LNCaP clone FGC (cell line): ENCODE measurements around the gene HCFC1R1.

ENCODE experiments used
- DNase-seq: peaks from one replicate; pipeline ENCODE4 v3.0.0-alpha.2; 2011; ENCODE audit warnings: low read depth
- H3K4me3 ChIP-seq: 2 replicates; pipeline ENCODE4 v1.5.1; 2011; ENCODE audit warnings: mild to moderate bottlenecking, low read depth, low read length, control low read depth
- TF ChIP-seq, protein P1 (sequence below): IDR thresholded peaks from 2 replicates; pipeline ENCODE4 v1.5.1; 2012; ENCODE audit warnings: mild to moderate bottlenecking; ENCODE audit not compliant: control insufficient read depth, insufficient read depth; ENCODE audit errors: extremely low read depth

The HCFC1R1 gene

GRCh38 chr16:3013998-3014690 is 9.6 kb downstream of the HCFC1R1 start:
- TF ChIP-seq, protein P1, sequence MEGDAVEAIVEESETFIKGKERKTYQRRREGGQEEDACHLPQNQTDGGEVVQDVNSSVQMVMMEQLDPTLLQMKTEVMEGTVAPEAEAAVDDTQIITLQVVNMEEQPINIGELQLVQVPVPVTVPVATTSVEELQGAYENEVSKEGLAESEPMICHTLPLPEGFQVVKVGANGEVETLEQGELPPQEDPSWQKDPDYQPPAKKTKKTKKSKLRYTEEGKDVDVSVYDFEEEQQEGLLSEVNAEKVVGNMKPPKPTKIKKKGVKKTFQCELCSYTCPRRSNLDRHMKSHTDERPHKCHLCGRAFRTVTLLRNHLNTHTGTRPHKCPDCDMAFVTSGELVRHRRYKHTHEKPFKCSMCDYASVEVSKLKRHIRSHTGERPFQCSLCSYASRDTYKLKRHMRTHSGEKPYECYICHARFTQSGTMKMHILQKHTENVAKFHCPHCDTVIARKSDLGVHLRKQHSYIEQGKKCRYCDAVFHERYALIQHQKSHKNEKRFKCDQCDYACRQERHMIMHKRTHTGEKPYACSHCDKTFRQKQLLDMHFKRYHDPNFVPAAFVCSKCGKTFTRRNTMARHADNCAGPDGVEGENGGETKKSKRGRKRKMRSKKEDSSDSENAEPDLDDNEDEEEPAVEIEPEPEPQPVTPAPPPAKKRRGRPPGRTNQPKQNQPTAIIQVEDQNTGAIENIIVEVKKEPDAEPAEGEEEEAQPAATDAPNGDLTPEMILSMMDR: no peak
- no peak for DNase-seq
- no peak overlapping the region for H3K4me3 ChIP-seq

GRCh38 chr16:3013491-3013951 is 10.2 kb downstream of the HCFC1R1 start:
- DNase-seq: no peak
- TF ChIP-seq, protein P1: no peak
- H3K4me3 ChIP-seq: no peak overlapping the region

GRCh38 chr16:3012828-3013420 is 10.8 kb downstream of the HCFC1R1 start, which contains the start of gene CLDN9:
Gene CLDN9, plus strand, starts transcription at chr16:3012923. Its CDS starts 440 bp downstream, at chr16:3013363.
- H3K4me3 ChIP-seq: no peak within 1 kb of the TSS
- TF ChIP-seq, protein P1: no peak
- DNase-seq: no peak

DNA sequence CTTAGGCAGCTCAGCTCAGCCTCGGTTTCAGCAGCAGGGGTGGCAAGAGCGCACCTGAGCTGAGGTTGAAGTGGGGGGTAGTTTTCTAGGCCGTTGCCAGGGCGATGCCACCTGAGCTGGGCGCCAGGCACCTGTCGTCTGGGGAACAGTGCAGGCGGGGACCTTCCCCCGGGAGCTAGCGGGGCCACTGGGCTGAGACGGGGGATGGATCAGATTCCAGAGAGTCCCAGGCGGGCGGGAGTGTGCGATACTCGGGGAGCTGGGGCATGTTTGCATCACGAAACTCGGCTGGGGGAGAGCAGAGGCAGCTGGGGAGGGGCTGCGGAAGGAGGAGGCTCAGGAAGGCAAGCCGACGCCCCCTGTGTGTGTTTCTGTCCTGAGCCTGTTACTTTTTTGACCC is 11.5 kb downstream of the HCFC1R1 start:
- no peak overlapping the region for H3K4me3 ChIP-seq
- TF ChIP-seq, protein P1: no peak
- DNase-seq: no peak

GRCh38 chr16:3010510-3010909 is 13.2 kb downstream of the HCFC1R1 start:
- no peak for DNase-seq
- TF ChIP-seq, protein P1: no peak
- no peak overlapping the region for H3K4me3 ChIP-seq

DNA sequence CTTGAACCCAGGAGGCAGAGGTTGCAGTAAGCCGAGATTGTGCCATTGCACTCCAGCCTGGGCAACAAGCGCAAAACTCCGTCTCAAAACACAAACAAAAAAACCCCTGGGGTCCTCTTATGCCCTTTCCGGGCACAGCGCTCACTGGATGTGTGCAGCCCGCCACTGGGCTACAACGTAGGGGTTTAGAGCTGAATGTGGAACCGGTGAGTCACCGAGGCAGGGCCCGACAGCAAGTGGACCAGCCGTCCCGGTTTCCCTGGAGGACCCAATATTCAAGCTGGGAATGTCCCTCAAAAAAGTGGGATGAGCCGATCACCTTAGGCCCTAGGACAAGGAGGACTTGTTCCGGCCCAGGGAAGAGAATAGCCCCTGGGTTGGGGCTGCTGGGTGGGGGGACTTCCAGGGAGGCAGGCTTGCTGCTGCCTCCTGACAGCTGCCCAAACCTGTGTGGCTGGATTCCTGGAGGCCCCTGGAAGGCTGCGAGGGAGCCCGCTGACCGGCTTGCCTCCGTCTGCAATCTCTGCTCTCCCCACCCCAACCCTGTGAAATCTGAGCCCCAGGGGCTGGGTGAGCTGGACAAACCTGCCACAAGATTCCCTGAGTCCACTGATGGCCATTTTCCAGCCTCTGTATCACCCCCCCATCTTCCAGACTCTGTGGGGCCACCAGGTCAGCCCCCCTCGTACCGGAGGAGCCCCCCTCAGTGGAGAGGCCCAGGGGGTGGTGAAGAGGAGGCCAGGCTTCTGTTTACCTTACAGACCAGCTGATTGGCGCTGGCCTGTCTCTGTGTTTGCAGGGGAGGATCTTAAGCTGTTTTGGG is 14.0 kb downstream of the HCFC1R1 start:
- no peak for DNase-seq
- no peak overlapping the region for H3K4me3 ChIP-seq
- TF ChIP-seq, protein P1: no peak
